K562 (cell line): ENCODE data around the gene ATP5MG. TPM values are rescaled to one million over a fixed set of nuclear protein-coding genes. Genes with fewer than 3 reads are reported as not detected.

ENCODE experiments used
- ATAC-seq: fragments of 200-7000 bp; cut with Tn5 transposase; 3 replicates; pipeline ENCODE4 v1.9.1; 2020; ENCODE audit warnings: moderate library complexity
- BruUV-seq: library from RNA; stranded (reverse); fragments of 400-500 nt; replicated peaks from 2 replicates; lab custom pipeline; 2021; lab: Mats Ljungman, UMichigan
- CTCF ChIA-PET: fragments of 300-600 bp; formaldehyde crosslinking; extraction: SDS; loops from one replicate; lab custom pipeline; 2021; ENCODE audit warnings: low intra/inter-chr PET ratio; lab: Yijun Ruan, JAX
- POLR2A ChIA-PET: fragments of 300-600, 350-650 bp; sonication (Branson Sonifier 250); formaldehyde crosslinking; extraction: SDS; loops from one replicate; lab custom pipeline; 2021; ENCODE audit warnings: antibody characterized with exemption, inconsistent platforms; lab: Yijun Ruan, JAX
- DNase-seq, 4 experiments: peaks; one replicate each; pipeline versions ENCODE4 v3.0.0 to v3.0.0-alpha.2; 2011 to 2018; ENCODE audit warnings: low spot score in 3 of 4, mixed read lengths in 3 of 4; ENCODE audit errors: extremely low read depth in 1 of 4
- FAIRE-seq: peaks from 2 replicates; lab custom pipeline; 2011; peaks lifted over from hg19 to GRCh38; lab: Jason Lieb, UNC
- H2AFZ ChIP-seq: 2 replicates; pipeline ENCODE4 v1.6.0; 2011; ENCODE audit warnings: low read depth, low read length, control low read depth, inconsistent platforms
- H3K27ac ChIP-seq: fragments of 200-600 bp; 3 replicates; pipeline ENCODE4 v1.8.0; 2011; ENCODE audit warnings: low read depth, mild to moderate bottlenecking, control low read depth, inconsistent platforms, low read length, moderate library complexity, mixed read lengths; ENCODE audit errors: extremely low read depth
- H3K27me3 ChIP-seq, 2 experiments: fragments of 300-600 bp in 1 of 2; 2 replicates in 1 of 2; 3 replicates in 1 of 2; pipeline versions ENCODE4 v1.6.0 to v1.8.0; 2011; ENCODE audit warnings: inconsistent platforms in 2 of 2, low read length in 2 of 2, mild to moderate bottlenecking in 1 of 2, mixed read lengths in 1 of 2, moderate library complexity in 1 of 2; ENCODE audit not compliant: control insufficient read depth in 2 of 2, insufficient read depth in 2 of 2
- H3K36me3 ChIP-seq: fragments of 300-600 bp; 3 replicates; pipeline ENCODE4 v1.8.0; 2011; ENCODE audit warnings: mild to moderate bottlenecking, low read length, inconsistent platforms; ENCODE audit not compliant: control insufficient read depth, insufficient read depth
- H3K4me1 ChIP-seq, 2 experiments: fragments of 200-600 bp in 1 of 2; replicated peaks in 1 of 2; 2 replicates in 1 of 2; 3 replicates in 1 of 2; pipeline versions ENCODE4 v1.5.1 to v1.8.0; 2011; ENCODE audit warnings: inconsistent platforms in 2 of 2, low read length in 2 of 2, mild to moderate bottlenecking in 1 of 2, mixed read lengths in 1 of 2, moderate library complexity in 1 of 2; ENCODE audit not compliant: control insufficient read depth in 2 of 2, insufficient read depth in 2 of 2
- H3K4me2 ChIP-seq: 2 replicates; pipeline ENCODE4 v1.6.1; 2011; ENCODE audit warnings: low read length, control low read depth, inconsistent platforms, mixed read lengths; ENCODE audit not compliant: insufficient read depth
- H3K4me3 ChIP-seq: fragments of 200-600 bp; sonication (generic), shearing (Covaris generic); 2 replicates; pipeline ENCODE4 v1.5.1; 2016; ENCODE audit warnings: control low read depth, inconsistent platforms
- H3K79me2 ChIP-seq: fragments of 200-600 bp; 3 replicates; pipeline ENCODE4 v1.8.0; 2011; ENCODE audit warnings: low read length, inconsistent platforms; ENCODE audit not compliant: control insufficient read depth, insufficient read depth
- H3K9ac ChIP-seq, 2 experiments: 2 replicates each; pipeline versions ENCODE4 v1.6.0 to v1.6.1; 2011; ENCODE audit warnings: low read depth in 2 of 2, low read length in 2 of 2, control low read depth in 1 of 2, inconsistent platforms in 1 of 2, mild to moderate bottlenecking in 1 of 2, mixed read lengths in 1 of 2; ENCODE audit not compliant: insufficient read depth in 1 of 2
- H3K9me1 ChIP-seq: one replicate; pipeline ENCODE4 v1.6.0; 2011; ENCODE audit warnings: inconsistent platforms, mild to moderate bottlenecking, low read length, moderate library complexity; ENCODE audit not compliant: control insufficient read depth, insufficient read depth
- H3K9me3 ChIP-seq: replicated peaks from 2 replicates; pipeline ENCODE4 v1.5.1; 2011; ENCODE audit warnings: low read depth, low read length, inconsistent platforms; ENCODE audit not compliant: control insufficient read depth, insufficient read depth
- H4K20me1 ChIP-seq: replicated peaks from 2 replicates; pipeline ENCODE4 v1.6.1; 2011; ENCODE audit warnings: low read length, inconsistent platforms, mixed read lengths; ENCODE audit not compliant: control insufficient read depth, insufficient read depth
- CREBBP ChIP-seq: IDR thresholded peaks from one replicate; pipeline ENCODE4 v1.6.1; 2012; ENCODE audit warnings: low read depth, mild to moderate bottlenecking, control low read depth, inconsistent platforms, low read length
- NR1H2 ChIP-seq: sonication (generic); formaldehyde crosslinking; IDR thresholded peaks from 2 replicates; pipeline ENCODE4 v1.4.0; 2020; ENCODE audit warnings: mild to moderate bottlenecking, missing genetic modification reagents
- TCFL5 ChIP-seq: fragments of 250-450 bp; sonication (Bioruptor Pico); conservative IDR thresholded peaks from 2 replicates; pipeline ENCODE4 v1.6.1; 2021; ENCODE audit warnings: mild to moderate bottlenecking, moderate library complexity, matching md5 sums
- ZNF174 ChIP-seq: fragments of 250-450 bp; sonication (Bioruptor Pico); IDR thresholded peaks from 2 replicates; pipeline ENCODE4 v1.4.0; 2020; ENCODE audit warnings: mild to moderate bottlenecking
- ZNF785 ChIP-seq: fragments of 250-450 bp; sonication (Bioruptor Pico); IDR thresholded peaks from 2 replicates; pipeline ENCODE4 v1.4.0; 2020; ENCODE audit warnings: mild to moderate bottlenecking
- WGBS: fragments of 100-300 bp; shearing (Covaris generic); methylation state at CpG from one replicate; pipeline ENCODE4 v1.1.6; 2016; ENCODE audit warnings: low coverage, mixed read lengths; ENCODE audit not compliant: insufficient coverage; ENCODE audit errors: missing lambda C conversion rate; 5-methylcytosine and 5-hydroxymethylcytosine counted together
- in situ Hi-C: fragments of 300-500 bp; cut with MboI; formaldehyde crosslinking; loops from 4 replicates; pipeline ENCODE4 v1.15.0; 2018; ENCODE audit warnings: inconsistent platforms, mixed read lengths
- intact Hi-C: fragments of 100-400 bp; cut with micrococcal nuclease; formaldehyde crosslinking; loops from 2 replicates; pipeline ENCODE4 v1.14.2; 2022
- polyA plus RNA-seq, 8 experiments: library from polyadenylated mRNA; depleted of rRNA in 4 of 8; stranded (reverse) in 5 of 8; unstranded in 3 of 8; fragments of >200 nt; fragmentation: Nextera tagmentation in 2 of 8; fragmentation: Illumina TruSeq in 1 of 8; extraction: Ambion mirVana in 2 of 8; extraction: Trizol in 1 of 8; gene quantifications; 2 replicates each; pipeline versions ENCODE4 v1.2.1 to v1.2.3, GENCODE V29; 2011 to 2014; ENCODE audit warnings: inconsistent platforms in 1 of 8, missing spikeins in 1 of 8
- total RNA-seq, 7 experiments: library from RNA; depleted of rRNA in 6 of 7; stranded (reverse); fragments of >200 nt in 6 of 7; fragmentation: Illumina TruSeq in 2 of 7; extraction: Trizol in 2 of 7; gene quantifications; 2 replicates each; pipeline versions ENCODE4 v1.2.1 to v1.2.3, GENCODE V29; 2011 to 2021; ENCODE audit warnings: low replicate concordance in 1 of 7
- TF ChIP-seq, protein P1 (sequence below): sonication (generic); formaldehyde crosslinking; IDR thresholded peaks from 2 replicates; pipeline ENCODE4 v1.8.0; 2022; ENCODE audit warnings: mild to moderate bottlenecking, missing genetic modification reagents
- TF ChIP-seq, protein P2 (sequence below): fragments of 250-450 bp; sonication (Bioruptor Pico); IDR thresholded peaks from 2 replicates; pipeline ENCODE4 v1.8.0; 2021; ENCODE audit warnings: moderate library complexity, mild to moderate bottlenecking, inconsistent platforms
- TF ChIP-seq, protein P3 (sequence below): fragments of 450-650 bp; IDR thresholded peaks from 2 replicates; pipeline ENCODE4 v1.6.1; 2017; ENCODE audit warnings: antibody characterized with exemption, mild to moderate bottlenecking

ATP5MG gene
- total and polyA plus RNA-seq, 9 of the 15 experiments (the other 6 are each of a cell fraction or from before 2014, with no cell fraction given) = 301 to 2,138 (median 434) TPM

DNA sequence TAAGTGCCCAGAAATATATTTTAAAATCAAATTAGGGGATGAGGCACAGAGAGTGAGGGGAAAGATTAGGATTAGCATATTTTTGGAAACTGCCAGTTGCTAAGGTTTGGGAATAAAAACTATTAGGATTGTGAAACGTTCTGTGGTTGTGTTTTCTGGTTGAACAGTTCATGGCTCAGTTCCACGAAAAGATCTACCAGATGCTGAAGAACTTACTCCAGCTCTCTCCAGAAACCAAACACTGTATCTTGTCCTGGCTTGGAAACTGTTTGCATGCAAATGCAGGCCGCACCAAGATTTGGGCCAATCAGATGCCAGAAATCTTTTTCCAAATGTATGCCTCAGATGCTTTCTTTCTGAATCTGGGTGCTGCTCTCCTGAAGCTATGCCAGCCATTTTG lies 26.7 kb upstream of the ATP5MG start:
- Histone ChIP-seq H3K9ac (no peak overlapping the region), H3K4me2 (no peak overlapping the region), H4K20me1 (no peaks in the 10 kb centered on the region), H3K27ac (no peak overlapping the region), H3K4me3 (no peak overlapping the region), H3K79me2 (no peaks in the 10 kb centered on the region), H3K27me3 (no peaks in the 10 kb centered on the region), H2AFZ (no peak overlapping the region), H3K36me3 (peaks cover 85% of the 10 kb centered on the region), H3K9me1 (no peaks in the 10 kb centered on the region), H3K9me3 (no peaks in the 10 kb centered on the region), H3K4me1 (peaks cover 0 to 6% of the 10 kb centered on the region in 2 experiments; a peak in 2 of 5 replicates)
- ChIA-PET CTCF (no interaction called here), POLR2A (interaction anchor here (0.7 to 2.5 kb wide), 2 partner anchors 12 to 47 kb away, joined by 4 to 16 read pairs; no protein-coding TSS in a partner anchor)
- in situ Hi-C loops (no loop called here), intact Hi-C loops (no loop called here)
- no TSS peak for BruUV-seq
- TF ChIP-seq, protein P1, sequence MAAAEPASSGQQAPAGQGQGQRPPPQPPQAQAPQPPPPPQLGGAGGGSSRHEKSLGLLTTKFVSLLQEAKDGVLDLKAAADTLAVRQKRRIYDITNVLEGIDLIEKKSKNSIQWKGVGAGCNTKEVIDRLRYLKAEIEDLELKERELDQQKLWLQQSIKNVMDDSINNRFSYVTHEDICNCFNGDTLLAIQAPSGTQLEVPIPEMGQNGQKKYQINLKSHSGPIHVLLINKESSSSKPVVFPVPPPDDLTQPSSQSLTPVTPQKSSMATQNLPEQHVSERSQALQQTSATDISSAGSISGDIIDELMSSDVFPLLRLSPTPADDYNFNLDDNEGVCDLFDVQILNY (CRISPR knock-in tag) = no peak
- TF ChIP-seq ZNF174 (no peak), CREBBP (no peak), NR1H2 (no peak), TCFL5 (CRISPR knock-in tag) (no peak), ZNF785 (no peak)
- TF ChIP-seq, protein P2, sequence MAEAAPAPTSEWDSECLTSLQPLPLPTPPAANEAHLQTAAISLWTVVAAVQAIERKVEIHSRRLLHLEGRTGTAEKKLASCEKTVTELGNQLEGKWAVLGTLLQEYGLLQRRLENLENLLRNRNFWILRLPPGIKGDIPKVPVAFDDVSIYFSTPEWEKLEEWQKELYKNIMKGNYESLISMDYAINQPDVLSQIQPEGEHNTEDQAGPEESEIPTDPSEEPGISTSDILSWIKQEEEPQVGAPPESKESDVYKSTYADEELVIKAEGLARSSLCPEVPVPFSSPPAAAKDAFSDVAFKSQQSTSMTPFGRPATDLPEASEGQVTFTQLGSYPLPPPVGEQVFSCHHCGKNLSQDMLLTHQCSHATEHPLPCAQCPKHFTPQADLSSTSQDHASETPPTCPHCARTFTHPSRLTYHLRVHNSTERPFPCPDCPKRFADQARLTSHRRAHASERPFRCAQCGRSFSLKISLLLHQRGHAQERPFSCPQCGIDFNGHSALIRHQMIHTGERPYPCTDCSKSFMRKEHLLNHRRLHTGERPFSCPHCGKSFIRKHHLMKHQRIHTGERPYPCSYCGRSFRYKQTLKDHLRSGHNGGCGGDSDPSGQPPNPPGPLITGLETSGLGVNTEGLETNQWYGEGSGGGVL (CRISPR knock-in tag) = no peak
- TF ChIP-seq, protein P3, sequence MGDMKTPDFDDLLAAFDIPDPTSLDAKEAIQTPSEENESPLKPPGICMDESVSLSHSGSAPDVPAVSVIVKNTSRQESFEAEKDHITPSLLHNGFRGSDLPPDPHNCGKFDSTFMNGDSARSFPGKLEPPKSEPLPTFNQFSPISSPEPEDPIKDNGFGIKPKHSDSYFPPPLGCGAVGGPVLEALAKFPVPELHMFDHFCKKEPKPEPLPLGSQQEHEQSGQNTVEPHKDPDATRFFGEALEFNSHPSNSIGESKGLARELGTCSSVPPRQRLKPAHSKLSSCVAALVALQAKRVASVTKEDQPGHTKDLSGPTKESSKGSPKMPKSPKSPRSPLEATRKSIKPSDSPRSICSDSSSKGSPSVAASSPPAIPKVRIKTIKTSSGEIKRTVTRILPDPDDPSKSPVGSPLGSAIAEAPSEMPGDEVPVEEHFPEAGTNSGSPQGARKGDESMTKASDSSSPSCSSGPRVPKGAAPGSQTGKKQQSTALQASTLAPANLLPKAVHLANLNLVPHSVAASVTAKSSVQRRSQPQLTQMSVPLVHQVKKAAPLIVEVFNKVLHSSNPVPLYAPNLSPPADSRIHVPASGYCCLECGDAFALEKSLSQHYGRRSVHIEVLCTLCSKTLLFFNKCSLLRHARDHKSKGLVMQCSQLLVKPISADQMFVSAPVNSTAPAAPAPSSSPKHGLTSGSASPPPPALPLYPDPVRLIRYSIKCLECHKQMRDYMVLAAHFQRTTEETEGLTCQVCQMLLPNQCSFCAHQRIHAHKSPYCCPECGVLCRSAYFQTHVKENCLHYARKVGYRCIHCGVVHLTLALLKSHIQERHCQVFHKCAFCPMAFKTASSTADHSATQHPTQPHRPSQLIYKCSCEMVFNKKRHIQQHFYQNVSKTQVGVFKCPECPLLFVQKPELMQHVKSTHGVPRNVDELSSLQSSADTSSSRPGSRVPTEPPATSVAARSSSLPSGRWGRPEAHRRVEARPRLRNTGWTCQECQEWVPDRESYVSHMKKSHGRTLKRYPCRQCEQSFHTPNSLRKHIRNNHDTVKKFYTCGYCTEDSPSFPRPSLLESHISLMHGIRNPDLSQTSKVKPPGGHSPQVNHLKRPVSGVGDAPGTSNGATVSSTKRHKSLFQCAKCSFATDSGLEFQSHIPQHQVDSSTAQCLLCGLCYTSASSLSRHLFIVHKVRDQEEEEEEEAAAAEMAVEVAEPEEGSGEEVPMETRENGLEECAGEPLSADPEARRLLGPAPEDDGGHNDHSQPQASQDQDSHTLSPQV = no peak
- ATAC-seq (no peak), DNase-seq (no peak), FAIRE-seq (no peak)
- 78% methylated on average over 3 of the region's 3 CpGs for WGBS
